Astrocyte of the spinal cord (primary cell): ENCODE results near the gene NPR3.

Experiments used
- DNase-seq: peaks from one replicate; pipeline ENCODE4 v3.0.0; 2011; ENCODE audit warnings: low read depth, low spot score
- H3K4me3 ChIP-seq: 2 replicates; pipeline ENCODE4 v1.5.1; 2011; ENCODE audit warnings: low read depth, mild to moderate bottlenecking, low read length, moderate library complexity
- in situ Hi-C: cut with HindIII; loops from 2 replicates; pipeline ENCODE4 v1.10.0; 2017; ENCODE audit warnings: low sequenced_read_pairs
- TF ChIP-seq, protein P1 (sequence below): IDR thresholded peaks from 2 replicates; pipeline ENCODE4 v1.5.1; 2012; ENCODE audit warnings: low read depth, mild to moderate bottlenecking, low read length, inconsistent platforms

Gene NPR3

DNA sequence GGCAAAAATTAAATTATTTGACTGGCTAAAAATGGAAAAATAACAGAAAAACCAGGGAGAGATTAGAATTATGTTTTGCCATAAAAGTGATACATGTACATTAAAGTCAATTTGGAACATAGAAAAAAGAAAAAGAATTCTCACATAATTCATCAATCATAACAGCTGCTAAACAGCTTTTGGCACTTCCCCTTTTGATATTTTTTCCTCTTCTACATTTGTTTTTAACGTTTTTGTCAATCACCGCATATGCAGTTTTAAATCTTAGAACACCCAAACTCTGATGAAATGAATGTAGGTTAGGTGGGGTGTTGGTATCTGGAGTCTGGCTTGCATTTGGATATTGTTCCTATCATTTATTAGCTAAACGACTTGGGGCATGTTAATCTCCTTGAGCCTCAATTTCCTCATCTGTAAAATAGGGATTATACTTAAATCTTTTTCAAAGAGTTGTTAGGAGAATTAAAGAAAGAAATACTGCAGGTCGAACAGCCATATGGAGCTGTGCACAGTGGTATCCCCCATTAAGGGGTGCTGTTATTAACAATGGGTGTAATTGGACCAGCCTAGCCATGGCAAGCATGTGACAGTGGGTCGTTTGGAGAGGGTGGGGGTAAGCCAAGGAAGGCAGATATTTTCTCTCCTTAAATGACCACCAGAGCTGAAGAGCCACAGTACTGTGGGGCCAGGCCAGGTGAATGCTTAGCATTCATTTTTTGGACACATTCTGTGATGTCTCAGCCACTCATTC, 22.6 kb downstream of the NPR3 start:
- no peak for DNase-seq
- TF ChIP-seq, protein P1, sequence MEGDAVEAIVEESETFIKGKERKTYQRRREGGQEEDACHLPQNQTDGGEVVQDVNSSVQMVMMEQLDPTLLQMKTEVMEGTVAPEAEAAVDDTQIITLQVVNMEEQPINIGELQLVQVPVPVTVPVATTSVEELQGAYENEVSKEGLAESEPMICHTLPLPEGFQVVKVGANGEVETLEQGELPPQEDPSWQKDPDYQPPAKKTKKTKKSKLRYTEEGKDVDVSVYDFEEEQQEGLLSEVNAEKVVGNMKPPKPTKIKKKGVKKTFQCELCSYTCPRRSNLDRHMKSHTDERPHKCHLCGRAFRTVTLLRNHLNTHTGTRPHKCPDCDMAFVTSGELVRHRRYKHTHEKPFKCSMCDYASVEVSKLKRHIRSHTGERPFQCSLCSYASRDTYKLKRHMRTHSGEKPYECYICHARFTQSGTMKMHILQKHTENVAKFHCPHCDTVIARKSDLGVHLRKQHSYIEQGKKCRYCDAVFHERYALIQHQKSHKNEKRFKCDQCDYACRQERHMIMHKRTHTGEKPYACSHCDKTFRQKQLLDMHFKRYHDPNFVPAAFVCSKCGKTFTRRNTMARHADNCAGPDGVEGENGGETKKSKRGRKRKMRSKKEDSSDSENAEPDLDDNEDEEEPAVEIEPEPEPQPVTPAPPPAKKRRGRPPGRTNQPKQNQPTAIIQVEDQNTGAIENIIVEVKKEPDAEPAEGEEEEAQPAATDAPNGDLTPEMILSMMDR: no peak
- in situ Hi-C loops: no loop called here
- H3K4me3 ChIP-seq: no peak overlapping the region

DNA sequence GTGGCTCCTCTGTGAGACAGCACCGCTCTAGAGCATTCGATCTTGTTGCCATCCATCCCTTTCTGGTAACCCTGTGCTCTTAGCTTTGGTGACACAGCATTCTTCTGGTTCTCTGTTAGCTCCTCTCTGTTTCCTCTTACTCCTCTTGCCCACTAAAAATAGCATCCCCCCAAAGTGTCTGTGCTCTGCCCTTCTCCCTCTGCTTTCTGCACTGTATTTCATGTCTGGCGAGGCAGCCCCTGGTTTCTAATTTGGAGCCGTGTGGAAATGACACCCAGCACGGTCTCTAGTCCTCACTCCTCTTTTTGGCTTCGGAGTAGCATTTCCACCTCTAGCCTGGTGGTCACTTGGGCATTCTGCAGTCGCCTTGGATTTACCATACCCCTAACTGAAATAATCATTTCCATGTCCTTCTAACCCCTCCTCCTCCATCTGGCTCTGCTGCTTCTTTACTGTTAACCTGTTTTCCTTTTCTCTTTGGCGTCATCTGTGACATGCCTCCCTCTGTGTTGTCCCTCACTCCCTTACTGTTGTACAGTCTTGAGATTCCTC, 23.8 kb downstream of the NPR3 start:
- no peak overlapping the region for H3K4me3 ChIP-seq
- DNase-seq: no peak
- in situ Hi-C loops: no loop called here
- TF ChIP-seq, protein P1: no peak

DNA sequence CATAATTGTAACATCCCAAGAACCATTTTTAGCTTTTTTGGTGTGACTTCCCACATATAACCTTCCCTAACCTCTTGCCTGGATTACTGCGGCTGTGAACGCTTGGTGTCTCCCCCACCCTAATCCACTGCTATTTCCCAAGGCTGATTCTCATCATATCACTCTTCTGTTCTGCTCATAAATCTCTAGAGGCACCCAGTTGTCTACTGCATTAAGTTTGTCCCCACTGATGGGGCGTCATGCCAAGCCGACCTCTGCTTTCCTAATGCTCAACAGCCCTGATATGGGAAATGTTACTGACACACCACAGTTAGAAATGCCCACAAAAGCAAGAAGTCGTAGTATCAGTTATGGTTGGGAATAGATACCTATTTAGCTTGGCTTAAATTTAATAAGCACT, 24.4 kb downstream of the NPR3 start:
- in situ Hi-C loops: no loop called here
- H3K4me3 ChIP-seq: no peak overlapping the region
- no peak for DNase-seq

DNA sequence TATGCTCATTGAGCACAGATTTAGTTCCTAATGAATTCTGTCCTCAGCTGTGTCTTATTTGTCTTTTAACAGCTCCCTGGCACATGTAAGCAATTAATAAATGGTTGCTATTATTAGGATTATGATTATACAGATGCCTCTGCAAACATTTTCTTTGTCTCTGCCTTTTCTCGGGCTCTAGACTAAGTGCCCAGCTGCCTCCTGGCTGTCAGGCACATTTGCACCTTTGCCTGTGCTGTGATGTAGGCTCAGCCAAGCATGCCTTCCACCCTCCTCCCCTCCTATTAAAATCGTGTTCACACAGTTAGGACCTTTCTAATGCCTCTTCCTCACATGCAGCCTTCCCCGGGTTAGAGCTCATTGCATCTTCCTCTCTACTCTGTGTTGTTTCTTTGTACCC, 25.7 kb downstream of the NPR3 start:
- TF ChIP-seq, protein P1: no peak
- DNase-seq: no peak

More for the DNA sequence above, 24.4 kb downstream of the NPR3 start:
- TF ChIP-seq, protein P1: no peak

DNA sequence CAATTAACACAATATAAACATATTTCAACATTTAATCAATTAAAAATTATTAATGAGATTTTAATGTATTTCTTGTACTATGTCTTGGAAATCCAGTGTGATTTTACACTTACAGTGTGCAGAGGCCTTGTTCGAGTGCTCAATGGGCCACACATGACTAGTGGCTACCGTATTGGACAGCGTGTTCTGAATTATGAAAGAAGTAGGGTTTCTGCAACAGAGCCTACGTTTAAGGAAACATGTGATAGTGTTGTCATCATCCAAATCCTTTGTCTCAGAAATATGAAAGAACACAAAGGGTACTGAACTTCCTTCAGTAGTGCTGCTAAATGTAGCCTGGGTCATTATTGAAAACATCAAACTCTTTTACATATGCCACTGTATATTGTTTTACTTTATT, 29.5 kb downstream of the NPR3 start:
- no peak overlapping the region for H3K4me3 ChIP-seq
- in situ Hi-C loops: no loop called here
- DNase-seq: no peak
- TF ChIP-seq, protein P1: no peak

More for the DNA sequence above, 25.7 kb downstream of the NPR3 start:
- in situ Hi-C loops: no loop called here
- H3K4me3 ChIP-seq: no peak overlapping the region

DNA sequence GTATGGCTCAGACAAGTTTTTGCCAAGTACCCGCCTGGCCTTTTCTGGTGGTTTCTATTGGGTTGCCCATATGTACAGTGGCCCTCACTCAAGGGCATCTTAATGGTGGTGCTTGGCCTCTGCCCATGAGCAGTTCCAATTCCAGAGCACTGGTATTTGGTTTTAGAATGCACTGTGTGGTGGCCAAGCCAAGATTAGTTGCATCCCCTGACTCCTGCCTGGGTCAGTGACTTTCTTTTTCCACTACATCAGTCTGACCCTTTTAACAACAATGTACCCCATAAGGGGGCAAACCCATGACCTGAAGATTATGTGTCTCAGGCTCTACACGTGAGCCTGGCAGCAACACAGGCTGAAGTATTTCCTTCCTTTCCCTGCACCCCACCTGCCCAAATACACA, 34.2 kb downstream of the NPR3 start:
- no peak for DNase-seq
- TF ChIP-seq, protein P1: no peak
- no peak overlapping the region for H3K4me3 ChIP-seq
- in situ Hi-C loops: no loop called here
